Lower lobe of right lung (tissue), 2 donors: ENCODE data around the gene SREBF1. TPM values are rescaled to one million over a fixed set of nuclear protein-coding genes. Genes with fewer than 3 reads are reported as not detected.

Experiments used
- ATAC-seq, 2 donors: fragments of 200-7000 bp; cut with Tn5 transposase; one replicate each; pipeline ENCODE4 v1.9.1; 2020 to 2022; ENCODE audit warnings: mild to moderate bottlenecking in 2 of 2, moderate library complexity in 2 of 2
- DNase-seq: peaks from one replicate; pipeline ENCODE4 v3.0.0-alpha.2; 2020
- H3K27ac ChIP-seq: fragments of 200-600 bp; one replicate; pipeline ENCODE4 v1.8.0; 2022
- H3K27me3 ChIP-seq: fragments of 200-600 bp; one replicate; pipeline ENCODE4 v1.8.0; 2022; ENCODE audit warnings: low read depth
- H3K36me3 ChIP-seq: fragments of 200-600 bp; one replicate; pipeline ENCODE4 v1.8.0; 2022; ENCODE audit warnings: mild to moderate bottlenecking
- H3K4me1 ChIP-seq: fragments of 200-600 bp; one replicate; pipeline ENCODE4 v1.8.0; 2022
- H3K4me3 ChIP-seq: fragments of 200-600 bp; one replicate; pipeline ENCODE4 v1.8.0; 2022; ENCODE audit warnings: mild to moderate bottlenecking
- H3K9me3 ChIP-seq: fragments of 200-600 bp; one replicate; pipeline ENCODE4 v1.8.0; 2022
- CTCF ChIP-seq: fragments of 200-600 bp; IDR thresholded peaks from one replicate; pipeline ENCODE4 v1.8.0; 2022; ENCODE audit warnings: antibody characterized with exemption, mild to moderate bottlenecking
- intact Hi-C: fragments of 100-400 bp; cut with DNase I; formaldehyde crosslinking; loops from one replicate; pipeline ENCODE4 v1.11.0; 2022
- total RNA-seq: library from RNA; stranded (reverse); fragmentation: NEBNext Ultra II Directional; extraction: Animal tissue kit (Norgen Biotek cat#: 25700); gene quantifications from one replicate; pipeline ENCODE4 v1.2.1, GENCODE V29; 2021
- donor health status: DM: no; HTN: yes; CAD: no; lungs with severe emphysema.

Gene SREBF1
- total RNA-seq, 1 donor from 2014 or later: 77.2 TPM

DNA sequence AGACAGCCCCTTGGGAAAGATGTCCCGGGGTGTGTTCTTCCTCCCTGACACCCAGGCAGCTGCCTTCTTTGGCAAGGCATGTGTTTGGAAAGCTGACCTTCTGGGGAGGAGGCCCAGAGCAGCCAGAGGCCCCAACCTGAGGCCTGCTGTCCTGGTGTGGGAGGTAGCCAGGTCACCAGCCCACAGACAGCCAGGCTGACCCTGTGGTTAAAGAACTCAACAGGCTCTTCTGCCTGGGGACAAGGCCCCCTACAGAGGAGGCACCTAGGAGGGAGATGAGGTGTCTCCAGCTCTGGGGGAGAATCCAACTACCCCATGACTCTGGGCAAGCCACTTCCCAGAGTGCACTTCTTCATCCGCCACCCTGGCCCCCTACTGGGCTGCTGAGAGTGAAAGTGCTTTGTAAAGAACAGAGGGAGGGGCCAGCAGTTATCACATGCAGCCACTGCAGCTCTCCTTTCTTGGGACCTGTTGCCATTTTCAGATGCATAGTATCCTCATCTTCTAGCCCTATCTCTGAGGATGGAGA lies 13.1 kb upstream of the SREBF1 start:
- intact Hi-C loops: no loop called here
- peaks cover 59% of the 10 kb centered on the region for H3K4me1 ChIP-seq
- peak; percentile 32 for TF ChIP-seq CTCF
- peak overlapping the region; percentile 86 for H3K27ac ChIP-seq
- no peaks in the 10 kb centered on the region for H3K9me3 ChIP-seq
- ATAC-seq (peak; percentile 64 to 71), DNase-seq (peak; percentile 70)
- no peak overlapping the region for H3K4me3 ChIP-seq
- no peaks in the 10 kb centered on the region for H3K27me3 ChIP-seq
- H3K36me3 ChIP-seq: peaks cover 9% of the 10 kb centered on the region

DNA sequence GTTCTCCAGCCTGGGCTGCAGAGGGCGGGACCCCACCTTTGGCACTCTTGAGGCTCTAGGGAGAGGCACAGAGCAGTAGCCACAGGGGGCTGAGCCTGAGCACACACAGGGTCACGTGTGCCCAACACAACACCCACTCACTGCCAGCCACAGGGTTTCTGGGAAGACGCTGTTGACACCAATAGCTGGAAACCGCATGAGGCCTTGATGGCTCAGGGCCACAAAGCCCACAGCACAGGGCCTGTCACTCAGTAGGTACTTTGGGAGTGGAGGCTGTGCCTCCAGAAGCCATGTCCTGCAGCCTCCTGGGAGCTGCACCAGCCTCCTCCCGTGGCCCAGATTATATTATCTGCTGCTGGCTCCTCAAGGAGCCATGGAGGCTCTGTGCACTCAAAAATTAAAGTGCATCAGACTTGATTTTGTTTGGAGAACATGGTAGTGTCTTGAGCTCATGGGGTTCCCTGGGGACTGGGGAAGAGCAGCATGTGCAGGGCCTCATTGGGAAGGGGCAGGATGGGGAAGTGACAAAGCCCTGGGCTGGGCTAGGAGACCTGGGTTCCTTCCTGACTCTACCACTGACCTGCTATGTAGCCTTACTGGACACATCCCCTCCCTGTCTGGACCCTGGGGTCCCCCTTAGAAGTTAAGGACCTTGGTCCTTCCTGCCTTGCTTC lies 12.5 kb upstream of the SREBF1 start:
- Histone ChIP-seq H3K4me3 (no peak overlapping the region), H3K36me3 (peaks cover 9% of the 10 kb centered on the region), H3K27ac (peak overlapping the region; percentile 86), H3K9me3 (no peaks in the 10 kb centered on the region), H3K4me1 (peaks cover 61% of the 10 kb centered on the region), H3K27me3 (no peaks in the 10 kb centered on the region)
- peak; percentile 89 to 90 for ATAC-seq
- peak; percentile 90 for DNase-seq
- TF ChIP-seq CTCF: no peak
- intact Hi-C loops: no loop called here

DNA sequence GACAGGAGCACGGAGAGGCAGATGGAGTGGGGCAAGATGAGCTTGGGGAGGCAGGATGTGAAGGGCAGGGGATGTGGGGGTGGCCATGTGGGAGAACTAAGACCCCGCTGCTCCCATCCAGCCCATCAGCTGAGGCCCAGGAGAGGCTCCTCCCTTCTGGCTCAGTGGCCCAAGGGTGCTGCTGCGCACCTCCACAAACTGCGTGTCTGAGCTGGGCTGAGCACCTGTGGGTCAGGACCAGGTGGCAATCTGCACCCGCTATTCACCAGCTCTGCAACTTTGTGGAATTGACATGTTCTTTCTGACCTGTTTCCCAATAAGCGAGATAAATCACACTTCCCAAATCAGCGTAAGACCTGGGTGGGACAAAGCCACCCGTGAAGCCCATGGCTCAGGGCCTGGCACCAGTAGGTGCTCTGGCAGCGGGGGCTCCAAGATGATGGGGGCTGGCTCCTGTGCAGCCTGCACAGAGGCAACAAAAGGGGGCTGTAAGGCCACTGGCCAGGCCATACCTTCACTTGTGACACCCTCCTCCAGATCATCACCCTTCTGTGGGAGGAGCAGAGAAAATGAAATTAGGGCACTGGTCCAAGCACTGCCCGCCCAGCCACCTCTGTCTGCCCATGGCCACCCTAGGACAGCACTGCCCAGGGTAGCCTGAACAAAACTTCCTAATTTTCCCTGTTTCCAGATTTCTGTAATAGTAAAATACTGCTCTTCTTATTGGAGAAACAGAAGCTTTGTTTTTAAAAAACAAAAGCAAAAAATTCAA lies 11.7 kb upstream of the SREBF1 start:
- peaks cover 9% of the 10 kb centered on the region for H3K36me3 ChIP-seq
- no peaks in the 10 kb centered on the region for H3K9me3 ChIP-seq
- DNase-seq: no peak
- TF ChIP-seq CTCF: no peak
- H3K27ac ChIP-seq: peak overlapping the region; percentile 86
- intact Hi-C loops: no loop called here
- H3K4me1 ChIP-seq: peaks cover 62% of the 10 kb centered on the region
- H3K27me3 ChIP-seq: no peaks in the 10 kb centered on the region
- no peak overlapping the region for H3K4me3 ChIP-seq
- peak in 1 of 2 donors; percentile 2 for ATAC-seq

DNA sequence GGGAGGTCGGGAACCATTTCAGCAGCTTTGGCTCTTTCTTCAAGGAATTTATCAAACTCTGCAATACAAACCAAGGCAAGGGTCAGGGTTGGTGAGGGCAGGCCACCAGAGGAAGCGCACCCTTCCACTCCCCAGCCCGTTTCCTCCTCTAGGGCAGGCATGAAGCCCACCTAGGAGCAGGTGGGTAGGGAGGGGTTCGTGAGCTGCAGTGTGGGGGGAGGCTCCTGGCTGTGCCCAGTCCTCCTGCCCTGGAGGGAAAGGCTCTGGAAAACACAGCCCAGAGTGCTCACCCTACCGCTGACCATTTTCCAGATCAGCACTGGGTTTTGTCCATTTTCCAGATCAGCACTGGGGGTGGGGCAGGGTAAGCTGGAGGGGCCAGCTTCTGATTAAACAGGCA lies 10.9 kb upstream of the SREBF1 start:
- no peak for TF ChIP-seq CTCF
- Histone ChIP-seq H3K4me1 (peaks cover 69% of the 10 kb centered on the region), H3K4me3 (no peak overlapping the region), H3K27ac (peak overlapping the region; percentile 86), H3K9me3 (no peaks in the 10 kb centered on the region), H3K27me3 (no peaks in the 10 kb centered on the region), H3K36me3 (peaks cover 9% of the 10 kb centered on the region)
- ATAC-seq (no peak), DNase-seq (no peak)
- intact Hi-C loops: no loop called here

DNA sequence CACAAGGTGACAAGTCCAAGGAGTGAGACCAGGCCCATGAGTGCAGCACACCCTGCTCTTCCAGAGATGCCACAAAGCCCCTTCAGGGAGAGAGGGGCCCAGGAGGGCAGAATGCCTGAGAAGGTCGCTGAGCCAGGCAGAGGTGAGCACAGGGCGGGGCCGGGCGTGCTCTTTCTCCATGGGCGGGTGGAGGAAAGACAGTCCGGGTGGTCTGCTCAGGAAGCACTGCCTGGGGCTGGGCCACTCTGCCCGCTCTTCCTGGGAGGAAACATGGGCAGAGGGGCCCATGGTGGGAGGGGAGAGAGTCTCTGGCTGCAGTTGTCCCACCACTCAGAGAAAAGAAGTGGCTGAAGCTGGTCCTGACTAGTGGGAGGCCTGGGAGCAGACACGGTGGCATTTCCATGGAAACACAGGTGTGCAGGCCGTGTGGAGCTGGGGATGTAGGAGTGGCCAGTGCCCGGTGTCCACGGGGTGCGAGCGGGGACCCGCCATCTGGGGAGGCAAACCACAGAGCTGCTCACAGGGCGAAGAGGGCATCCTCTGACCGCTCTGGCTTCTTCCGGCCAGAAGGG lies 10.4 kb upstream of the SREBF1 start:
- ATAC-seq (no peak), DNase-seq (no peak)
- intact Hi-C loops: no loop called here
- Histone ChIP-seq H3K27me3 (no peaks in the 10 kb centered on the region), H3K36me3 (peaks cover 9% of the 10 kb centered on the region), H3K9me3 (no peaks in the 10 kb centered on the region), H3K27ac (peak overlapping the region; percentile 86), H3K4me3 (no peak overlapping the region), H3K4me1 (peaks cover 74% of the 10 kb centered on the region)
- no peak for TF ChIP-seq CTCF
